Mammary epithelial cell (primary cell): ENCODE measurements around the gene FOXP4.

Experiments used
- EZH2 ChIP-seq: IDR thresholded peaks from 2 replicates; pipeline ENCODE4 v1.6.1; 2012; ENCODE audit warnings: low read length, inconsistent platforms, borderline replicate concordance
- TF ChIP-seq, protein P1 (sequence below), 2 donors: IDR thresholded peaks in 1 of 2; conservative IDR thresholded peaks in 1 of 2; 2 replicates each; pipeline ENCODE4 v1.5.1; 2011 to 2012; ENCODE audit warnings: inconsistent platforms in 2 of 2, low read length in 2 of 2, mild to moderate bottlenecking in 2 of 2, control low read depth in 1 of 2, low read depth in 1 of 2; ENCODE audit not compliant: insufficient read depth in 1 of 2; ENCODE audit errors: extremely low read depth in 1 of 2

DNA sequence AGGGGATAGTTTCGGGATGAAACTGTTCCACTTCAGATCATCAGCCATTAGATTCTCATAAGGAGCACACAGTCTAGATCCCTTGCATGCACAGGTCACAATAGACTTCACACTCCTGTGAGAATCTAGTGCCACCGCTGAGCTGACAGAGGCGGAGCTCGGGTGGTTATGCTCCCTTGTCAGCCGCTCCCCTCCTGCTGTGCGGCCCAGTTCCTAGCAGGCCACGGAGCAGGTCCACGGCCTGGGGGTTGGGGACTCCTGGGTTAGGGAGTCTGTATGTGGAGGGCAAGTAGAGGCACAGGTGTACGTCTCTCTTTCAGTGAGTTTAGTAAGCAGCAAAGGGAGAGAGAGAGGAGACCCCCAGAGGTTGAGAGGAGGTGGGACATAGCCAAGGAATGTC is 61.6 kb downstream of the FOXP4 start:
- TF ChIP-seq, protein P1, sequence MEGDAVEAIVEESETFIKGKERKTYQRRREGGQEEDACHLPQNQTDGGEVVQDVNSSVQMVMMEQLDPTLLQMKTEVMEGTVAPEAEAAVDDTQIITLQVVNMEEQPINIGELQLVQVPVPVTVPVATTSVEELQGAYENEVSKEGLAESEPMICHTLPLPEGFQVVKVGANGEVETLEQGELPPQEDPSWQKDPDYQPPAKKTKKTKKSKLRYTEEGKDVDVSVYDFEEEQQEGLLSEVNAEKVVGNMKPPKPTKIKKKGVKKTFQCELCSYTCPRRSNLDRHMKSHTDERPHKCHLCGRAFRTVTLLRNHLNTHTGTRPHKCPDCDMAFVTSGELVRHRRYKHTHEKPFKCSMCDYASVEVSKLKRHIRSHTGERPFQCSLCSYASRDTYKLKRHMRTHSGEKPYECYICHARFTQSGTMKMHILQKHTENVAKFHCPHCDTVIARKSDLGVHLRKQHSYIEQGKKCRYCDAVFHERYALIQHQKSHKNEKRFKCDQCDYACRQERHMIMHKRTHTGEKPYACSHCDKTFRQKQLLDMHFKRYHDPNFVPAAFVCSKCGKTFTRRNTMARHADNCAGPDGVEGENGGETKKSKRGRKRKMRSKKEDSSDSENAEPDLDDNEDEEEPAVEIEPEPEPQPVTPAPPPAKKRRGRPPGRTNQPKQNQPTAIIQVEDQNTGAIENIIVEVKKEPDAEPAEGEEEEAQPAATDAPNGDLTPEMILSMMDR (conservative IDR thresholded peaks at IDR 0.05 in 1 of 2, IDR thresholded peaks at IDR 0.05 in 1 of 2; ENCODE audit: extremely low read depth in 1 of 2, insufficient read depth in 1 of 2, low read depth in 1 of 2, low read length in 2 of 2): no peak
- no peak for TF ChIP-seq EZH2
